CD4-positive, alpha-beta T cell treated with Interleukin-21 for 1 hour (primary cell): Measurements from ENCODE around the gene ARPC1A.
"Not testable (repeated sequence)": the region's sequence is repeated elsewhere in the genome, so short reads cannot be mapped to it uniquely, and the experiment has no call there.

Source experiments
- DNase-seq: peaks from one replicate; pipeline ENCODE4 v3.0.0-alpha.2; 2020

Gene ARPC1A

DNA sequence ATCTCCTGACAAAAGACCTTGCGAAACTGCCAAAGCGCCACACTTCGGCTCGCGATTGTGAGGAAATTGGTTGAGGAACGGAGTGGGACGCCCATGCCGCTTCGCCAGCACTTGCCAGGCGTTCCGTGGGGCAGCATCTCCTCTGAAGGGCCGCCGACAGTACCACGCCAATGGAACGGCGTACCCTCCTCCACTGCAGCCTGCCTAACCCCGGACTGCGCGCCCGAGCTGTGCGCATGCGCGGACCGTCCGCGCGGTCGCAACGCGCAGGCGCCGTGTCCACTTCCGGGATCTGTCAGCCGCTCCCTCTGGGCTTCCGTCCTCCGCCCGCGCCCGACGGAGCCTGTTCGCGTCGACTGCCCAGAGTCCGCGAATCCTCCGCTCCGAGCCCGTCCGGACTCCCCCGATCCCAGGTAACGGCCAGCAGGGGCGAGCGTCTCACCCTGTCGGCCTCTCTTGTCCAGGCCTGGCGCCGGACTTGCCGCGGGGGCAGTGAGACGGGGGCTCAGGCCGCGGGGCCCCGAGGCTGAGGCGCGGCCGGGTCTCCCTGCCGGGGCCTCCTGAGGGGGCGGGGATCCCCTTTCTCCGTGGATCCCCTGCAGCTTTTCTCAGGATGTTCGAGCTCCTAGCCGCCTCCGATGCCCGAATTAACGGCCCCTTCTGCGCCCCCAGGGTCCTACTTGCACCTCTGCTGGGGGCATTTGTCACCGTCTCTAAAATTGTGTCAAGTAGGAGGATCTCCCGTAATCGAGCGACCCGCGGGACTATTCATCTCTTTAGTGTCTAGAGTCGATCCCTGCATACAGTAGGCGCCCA, at the start of gene ARPC1A:
ARPC1A (plus strand) TSS at position 307 of the 816 bp plus-strand sequence. CDS start 7,456 bp downstream, outside the sequence.
- peak; percentile 93 for DNase-seq

DNA sequence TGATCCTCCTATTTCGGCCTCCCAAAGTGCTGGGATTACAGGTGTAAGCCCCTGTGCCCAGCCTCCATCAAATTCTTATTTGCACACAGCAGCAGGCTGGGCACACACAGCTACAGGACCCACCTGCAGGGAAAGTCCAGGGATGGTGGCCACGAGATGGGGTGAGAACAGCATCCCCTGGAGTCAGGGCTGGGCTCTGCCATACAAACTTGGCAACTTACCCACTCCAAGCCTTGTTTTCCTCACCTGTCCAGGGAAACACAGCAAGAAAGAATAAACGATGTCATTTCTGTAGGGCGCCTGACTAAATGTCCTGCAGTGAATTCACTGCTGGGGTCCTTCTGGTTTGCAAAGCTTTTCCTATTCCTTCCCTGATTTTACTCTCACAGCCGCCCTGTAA, 47.5 kb upstream of the ARPC1A start:
- DNase-seq: no peak

DNA sequence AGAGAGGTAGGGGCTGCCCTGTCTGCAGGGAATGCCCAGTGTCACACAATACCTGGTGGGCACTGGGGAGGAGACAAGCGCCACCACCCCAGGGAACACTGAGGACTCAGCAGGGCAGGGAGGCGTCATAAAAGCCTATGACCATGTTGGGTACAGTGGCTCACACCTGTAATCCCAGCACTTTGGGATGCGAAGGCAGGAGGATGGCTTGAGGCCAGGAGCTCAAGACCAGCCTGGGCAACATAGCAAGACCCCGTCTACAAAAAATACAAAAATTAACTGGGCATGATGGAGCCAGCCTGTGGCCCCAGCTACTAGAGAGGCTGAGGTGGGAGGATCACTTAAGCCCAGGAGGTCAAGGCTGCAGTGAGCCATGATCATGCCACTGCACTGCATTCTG, 41.5 kb upstream of the ARPC1A start:
- not testable (repeated sequence) for DNase-seq

DNA sequence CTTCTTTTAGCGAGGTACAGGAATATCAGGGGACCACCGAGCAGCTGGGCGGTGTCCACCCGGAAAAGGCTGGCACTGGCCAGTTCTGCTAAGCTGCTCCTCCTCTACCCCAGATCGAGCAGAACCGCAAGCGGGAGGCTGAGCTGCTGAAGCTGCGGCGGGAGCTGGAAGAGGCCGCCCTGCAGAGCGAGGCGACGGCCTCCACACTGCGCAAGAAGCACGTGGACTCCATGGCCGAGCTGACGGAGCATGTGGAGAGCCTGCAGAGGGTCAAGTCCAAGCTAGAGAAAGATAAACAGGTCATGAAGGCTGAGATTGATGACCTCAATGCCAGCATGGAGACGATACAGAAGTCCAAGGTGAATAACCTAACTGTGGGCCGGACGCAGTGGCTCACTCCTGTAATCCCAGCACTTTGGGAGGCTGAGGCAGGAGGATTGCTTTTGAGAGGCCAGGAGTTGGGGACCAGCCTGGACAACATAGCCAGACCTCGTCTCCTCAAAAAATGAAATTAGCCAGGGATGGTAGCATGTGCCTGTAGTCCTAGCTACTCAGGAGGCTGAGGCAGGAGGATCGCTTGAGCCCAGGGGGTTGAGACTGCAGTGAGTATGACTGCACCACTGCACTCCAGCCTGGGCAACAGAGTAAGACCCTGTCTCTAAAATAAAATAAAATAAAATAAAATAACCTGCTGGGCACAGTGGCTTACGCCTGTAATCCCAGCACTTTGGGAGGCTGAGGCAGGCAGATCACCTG, 37.7 kb upstream of the ARPC1A start:
- no peak for DNase-seq

DNA sequence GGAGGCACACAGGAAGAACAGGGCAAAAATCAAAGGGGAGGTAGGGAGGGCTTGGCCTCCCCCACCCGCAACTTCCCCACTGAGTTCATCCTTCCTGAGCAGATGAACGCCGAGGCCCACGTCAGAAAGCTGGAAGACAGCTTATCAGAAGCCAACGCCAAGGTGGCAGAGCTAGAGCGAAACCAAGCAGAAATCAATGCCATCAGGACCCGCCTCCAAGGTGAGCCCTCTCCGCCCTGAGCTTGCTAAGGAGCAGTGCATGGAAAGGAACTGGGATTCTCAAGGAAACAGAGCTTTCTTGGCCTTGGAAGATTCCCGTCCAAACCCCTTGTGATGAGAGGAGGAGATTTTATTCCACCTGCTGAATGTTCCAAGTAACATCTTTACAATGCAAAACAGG, 36.5 kb upstream of the ARPC1A start:
- no peak for DNase-seq

DNA sequence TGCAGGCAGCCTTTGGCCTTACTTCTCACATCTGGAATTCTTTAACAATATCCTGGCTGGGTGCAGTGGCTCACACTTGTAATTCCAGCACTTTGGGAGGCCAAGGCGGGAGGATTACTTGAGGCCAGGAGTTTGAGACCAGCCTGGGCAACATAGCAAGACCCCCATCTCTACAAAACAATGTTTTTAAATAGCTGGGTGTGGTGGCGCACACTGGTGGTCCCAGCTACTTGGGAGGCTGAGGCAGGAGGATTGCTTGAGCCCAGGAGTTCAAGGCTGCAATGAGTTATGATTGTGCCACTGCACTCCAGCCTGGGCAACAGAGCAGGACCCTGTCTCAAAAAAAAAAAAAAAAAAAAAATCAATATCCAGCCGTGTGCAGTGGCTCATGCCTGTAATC, 35.5 kb upstream of the ARPC1A start:
- DNase-seq: not testable (repeated sequence)

DNA sequence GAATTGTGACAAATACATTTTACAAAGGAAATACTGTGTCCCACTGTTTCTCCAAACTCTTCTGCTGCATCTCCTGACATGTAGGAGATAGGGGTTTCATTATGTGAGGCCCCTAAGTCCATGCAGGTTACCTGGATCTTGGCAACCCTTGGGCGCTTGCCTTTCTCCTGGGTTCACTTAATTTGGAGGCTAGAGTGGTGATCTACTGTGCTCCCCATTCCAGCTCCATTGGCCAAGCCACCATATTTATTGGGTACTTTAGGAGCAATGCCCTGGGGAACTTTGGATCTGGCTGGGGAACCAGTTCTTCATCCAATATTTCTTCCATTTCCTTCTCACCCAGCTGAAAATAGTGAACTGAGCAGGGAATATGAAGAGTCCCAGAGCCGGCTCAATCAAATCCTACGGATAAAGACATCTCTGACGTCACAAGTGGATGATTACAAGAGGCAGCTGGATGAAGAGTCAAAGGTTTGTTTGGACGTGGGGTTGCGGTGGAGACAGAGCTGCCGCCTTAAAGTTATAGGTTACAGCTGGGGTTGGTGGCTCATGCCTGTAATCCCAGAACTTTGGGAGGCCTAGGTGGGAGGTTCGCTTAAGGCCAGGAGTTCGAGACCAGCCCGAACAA, 34.6 kb upstream of the ARPC1A start:
- no peak for DNase-seq

DNA sequence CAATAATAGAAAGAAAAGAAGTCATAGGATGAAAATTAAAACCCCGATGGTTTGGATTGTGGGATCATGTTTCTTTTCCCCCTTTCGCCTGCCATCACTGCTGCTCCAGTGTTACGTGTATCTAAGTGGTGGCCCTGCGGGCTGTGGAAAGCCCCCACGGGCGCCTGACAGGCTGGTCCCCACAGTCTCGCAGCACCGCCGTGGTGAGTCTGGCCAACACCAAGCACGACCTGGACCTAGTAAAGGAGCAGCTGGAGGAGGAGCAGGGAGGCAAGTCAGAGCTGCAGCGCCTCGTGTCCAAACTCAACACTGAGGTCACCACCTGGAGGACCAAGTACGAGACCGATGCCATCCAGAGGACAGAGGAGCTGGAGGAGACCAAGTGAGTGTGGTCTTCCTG, 33.6 kb upstream of the ARPC1A start:
- DNase-seq: no peak

DNA sequence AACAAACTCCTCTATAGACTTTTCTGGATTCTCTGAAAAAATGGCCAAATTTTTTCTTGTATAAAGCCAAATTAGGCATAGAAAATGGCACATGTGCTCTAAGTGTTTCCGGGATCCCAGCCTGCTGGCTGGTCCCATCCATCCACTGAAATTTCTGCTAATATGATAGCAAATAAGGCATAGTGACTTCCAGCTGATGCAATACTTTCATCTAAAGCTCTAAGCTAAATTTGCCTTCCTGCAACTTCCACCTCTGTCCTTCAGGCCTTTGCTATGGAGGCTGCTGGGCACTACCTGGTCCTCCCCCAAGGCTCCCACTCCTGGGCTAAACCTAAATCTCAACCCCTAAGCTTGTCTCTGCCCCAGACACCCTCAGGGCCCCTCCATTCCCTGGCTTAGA, 32.5 kb upstream of the ARPC1A start:
- no peak for DNase-seq

DNA sequence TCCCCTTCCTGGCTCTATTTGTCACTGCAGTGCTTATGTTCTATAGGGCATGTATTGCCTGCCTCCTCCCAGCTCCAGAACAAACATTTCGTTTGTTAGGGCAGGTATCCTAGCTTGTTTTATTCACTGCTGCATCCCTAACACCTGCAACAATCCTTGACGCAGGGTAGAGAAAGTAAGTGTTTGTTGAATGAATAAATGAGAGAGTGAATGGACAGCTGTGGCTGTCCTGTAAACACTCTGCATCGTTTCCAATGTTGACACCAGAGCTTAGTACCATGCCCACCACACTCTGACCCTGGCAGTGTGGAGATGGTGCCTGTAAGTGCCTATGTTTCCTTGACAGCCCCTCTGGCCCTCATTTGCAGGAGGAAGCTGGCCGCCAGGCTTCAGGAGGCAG, 32.0 kb upstream of the ARPC1A start:
- DNase-seq: no peak

DNA sequence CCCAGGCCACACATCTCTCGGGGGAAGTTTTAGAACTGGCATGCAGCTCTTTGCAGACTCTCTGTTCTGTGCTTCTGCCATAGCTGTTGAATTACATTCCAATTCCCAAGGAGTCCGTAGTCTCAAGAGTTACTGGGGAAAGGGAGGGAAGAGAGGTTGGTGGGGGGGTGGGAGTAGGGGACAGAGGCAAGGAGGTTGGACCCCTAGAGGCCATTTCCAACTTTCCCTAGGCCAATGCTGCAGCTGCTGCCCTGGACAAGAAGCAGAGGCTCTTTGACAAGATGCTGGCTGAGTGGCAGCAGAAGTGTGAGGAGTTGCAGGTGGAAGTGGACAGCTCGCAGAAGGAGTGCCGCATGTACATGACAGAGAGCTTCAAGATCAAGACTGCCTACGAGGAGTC, 29.2 kb upstream of the ARPC1A start:
- no peak for DNase-seq

DNA sequence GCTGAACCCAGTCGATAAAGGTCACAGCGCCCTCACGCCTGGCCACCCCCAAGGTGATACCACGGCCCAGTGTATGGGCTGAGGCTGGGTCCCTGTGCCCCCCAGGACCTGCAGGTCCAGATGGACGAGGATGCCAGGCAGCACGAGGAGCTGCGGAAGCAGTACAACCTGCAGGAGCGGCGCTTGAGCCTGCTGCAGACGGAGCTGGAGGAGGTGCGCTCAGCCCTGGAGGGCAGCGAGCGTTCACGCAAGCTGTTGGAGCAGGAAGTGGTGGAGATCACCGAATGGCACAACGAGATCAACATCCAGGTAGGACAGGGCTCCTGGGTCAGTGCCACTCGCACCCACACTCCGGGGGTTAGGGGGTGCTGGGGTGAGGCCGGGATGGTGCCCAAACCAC, 24.2 kb upstream of the ARPC1A start:
- DNase-seq: no peak

DNA sequence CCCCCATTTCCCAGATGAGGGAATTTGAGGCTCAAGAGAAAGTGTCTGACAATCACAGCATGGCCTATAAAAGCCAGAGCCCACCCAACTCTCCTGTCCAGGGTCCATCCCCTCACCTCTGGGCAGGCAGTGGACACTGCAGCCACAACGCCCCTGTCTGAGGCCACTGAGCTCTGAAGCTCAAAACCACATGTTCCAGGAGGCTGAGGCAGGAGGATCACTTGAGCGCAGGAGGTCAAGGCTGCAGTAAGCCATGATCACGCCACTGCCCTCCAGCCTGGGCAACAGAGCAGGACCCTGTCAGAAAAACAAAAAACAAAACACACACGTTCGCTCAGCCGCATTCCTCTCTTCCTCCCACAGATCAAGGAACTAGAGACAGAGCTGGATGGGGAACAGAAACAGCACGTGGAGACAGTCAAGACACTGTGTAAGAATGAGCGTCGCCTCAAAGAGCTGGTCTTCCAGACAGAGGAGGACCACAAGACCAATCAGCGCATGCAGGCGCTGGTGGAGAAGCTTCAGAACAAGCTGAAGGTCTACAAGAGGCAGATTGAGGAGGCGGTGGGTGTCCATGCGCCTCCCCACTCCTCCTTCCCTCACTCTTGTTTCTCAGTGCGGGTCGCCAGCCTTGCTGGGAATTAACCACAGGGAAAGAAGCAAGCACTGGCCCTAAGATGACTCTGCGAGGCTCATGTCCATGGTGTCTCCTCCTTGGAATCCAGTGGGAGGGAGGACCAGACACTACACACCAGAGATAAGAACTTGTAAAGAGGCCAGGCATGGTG, 20.0 kb upstream of the ARPC1A start:
- DNase-seq: no peak

DNA sequence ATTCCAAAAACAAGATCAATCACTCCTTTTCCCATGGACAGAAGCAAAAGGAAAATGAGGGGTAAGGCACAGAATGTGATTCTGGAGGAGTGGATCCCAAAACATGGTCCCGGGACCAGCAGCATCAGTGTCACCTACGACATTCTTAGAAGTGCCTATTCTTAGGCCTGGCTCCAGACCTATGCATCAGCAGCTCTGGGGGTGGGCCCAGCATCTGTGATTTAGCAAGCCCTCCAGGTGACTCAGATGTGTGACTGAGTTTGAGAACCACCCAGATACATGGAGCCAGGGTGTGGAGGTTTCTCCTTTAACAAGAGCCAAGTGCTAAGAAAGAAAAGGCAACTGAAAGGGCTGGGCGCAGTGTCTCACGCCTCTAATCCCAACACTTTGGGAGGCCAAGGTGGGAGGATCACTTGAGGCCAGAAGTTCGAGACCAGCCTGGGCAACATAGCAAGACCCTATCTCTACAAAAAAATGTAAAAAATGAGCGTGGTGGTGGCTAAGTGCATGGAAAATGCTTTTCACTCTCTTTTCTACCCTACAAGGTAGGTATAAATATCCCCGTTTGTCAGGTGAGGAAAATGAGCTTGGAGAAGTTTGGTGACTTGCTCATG, 17.1 kb upstream of the ARPC1A start:
- DNase-seq: no peak

DNA sequence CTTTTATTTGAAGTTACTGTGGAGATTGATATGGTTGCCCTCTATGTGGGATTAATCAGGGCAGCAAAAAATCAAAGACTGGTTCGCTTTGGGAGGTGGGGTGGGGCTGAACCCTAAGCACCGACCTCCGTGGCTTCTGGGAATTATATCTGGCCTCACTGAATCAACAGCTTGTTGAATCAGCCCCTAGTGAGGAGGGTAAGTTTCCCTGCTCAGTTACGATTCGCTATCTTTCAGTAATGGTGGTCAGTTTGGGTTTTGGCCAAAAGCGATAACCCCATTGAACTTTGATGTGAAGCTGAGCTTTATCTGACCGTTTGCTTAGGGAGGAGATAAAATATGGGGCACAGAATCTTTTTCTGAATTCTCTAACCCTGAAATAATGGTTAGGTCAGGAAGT, 16.6 kb upstream of the ARPC1A start:
- no peak for DNase-seq

DNA sequence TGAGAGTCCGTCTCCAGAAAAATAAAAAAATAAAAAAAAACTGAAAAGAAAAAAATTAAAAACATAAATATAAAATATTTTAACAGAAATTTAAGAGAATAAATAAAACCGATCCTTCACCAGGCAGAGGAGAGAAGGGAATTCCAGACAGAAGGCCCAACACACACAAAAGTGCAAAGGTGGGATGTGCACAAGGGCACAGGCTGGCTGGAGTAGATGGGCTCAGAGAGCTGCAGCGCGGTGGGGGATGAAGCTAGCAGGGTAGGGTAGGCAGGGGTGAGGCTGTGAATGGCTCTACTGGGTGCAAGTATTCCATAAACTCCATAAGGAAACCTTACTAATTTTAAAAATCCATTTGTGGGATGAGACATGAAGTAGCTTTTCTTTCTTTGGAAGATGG, 15.7 kb upstream of the ARPC1A start:
- no peak for DNase-seq

DNA sequence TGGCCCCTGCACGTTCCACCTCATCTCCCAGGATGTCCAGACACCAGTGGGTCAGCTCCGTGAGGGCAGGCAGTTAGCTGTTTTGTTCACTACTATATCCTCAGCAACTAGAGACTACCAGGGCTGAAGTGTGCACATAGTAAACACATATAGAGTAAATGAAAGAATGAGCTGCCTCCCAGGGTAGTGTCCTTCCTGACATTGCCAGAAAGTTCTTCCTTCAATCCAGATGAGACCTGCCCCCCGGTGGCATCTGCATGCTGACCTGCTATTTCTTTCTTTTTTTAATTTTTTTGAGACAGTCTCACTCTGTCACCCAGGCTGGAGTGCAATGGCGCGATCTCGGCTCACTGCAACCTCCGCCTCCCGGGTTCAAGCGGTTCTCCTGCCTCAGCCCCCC, 14.0 kb upstream of the ARPC1A start:
- no peak for DNase-seq

DNA sequence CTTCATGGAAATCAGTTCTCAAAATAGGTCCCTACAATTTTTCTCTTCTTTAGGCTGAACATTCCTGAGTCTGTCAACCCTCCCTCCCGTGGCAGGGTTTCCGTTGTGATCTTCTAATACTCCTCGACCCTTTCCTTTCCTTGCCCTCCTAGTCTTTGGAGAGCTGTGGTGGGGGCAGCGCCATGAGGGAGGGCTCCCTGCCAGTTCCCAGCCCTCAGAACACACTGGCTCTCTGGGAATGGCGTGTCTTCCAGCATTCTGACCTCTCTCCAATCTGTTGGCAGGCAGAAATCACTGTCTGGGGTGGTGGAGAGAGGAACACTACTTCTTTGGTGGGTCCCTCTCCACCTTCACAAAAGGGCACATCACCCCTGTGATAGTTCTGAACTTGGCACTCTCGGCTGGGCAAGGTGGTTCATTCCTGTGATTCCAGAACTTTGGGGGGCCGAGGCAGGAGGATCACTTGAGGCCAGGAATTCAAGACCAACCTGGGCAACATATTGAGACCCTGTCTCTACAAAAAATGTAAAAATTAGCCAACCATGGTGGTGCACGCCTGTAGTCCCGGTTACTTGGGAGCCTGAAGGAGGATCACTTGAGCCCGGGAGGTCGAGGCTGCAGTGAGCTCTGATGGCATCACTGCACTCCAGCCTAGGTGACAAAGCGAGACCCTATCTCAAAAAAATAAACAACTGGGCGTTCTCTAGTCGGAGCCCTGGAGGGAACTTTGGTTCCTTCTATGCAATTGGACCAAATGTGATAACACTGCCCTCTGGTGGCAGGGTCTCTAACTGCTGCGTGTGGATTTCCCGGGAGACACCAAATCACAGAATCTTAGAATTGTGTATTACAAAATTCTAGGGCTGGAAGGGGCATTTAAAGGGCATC, 13.1 kb upstream of the ARPC1A start:
- DNase-seq: peak; percentile 71

DNA sequence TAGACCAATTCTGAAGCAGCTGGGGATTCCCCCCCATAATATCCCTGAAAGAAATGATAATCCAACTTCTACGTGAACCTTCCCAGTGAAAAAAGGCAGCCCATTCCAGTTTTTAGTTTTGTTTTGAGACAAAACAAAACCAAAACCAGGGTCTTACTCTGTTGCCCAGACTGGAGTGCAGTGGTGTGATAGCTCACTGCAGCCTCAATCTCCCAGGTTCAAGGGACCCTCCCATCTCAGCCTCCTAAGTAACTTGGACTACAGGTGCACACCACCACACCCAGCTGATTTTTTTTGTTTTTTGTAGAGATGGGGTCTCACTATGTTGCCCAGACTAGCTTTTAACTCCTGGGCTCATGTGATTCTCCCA, 12.5 kb upstream of the ARPC1A start:
- DNase-seq: no peak

DNA sequence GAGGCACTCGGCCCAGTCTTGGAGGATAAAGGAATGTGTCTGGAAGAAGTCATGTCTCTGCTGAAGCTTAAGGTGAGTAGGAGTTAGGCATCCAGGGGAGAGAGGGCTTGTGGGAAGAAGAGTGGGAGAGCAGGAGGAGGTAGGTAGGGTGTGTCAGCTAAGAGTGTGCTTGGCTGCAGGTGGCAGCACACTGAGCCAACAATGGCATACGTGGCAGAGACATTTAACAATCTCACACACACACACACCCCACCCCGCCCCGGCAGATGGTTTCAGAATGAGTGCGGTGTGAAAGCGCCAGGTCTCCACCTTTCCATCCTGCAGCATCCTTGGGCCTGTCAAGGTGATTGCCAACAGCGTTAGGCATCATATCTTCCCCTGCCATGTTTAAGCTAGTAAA, 11.2 kb upstream of the ARPC1A start:
- no peak for DNase-seq

DNA sequence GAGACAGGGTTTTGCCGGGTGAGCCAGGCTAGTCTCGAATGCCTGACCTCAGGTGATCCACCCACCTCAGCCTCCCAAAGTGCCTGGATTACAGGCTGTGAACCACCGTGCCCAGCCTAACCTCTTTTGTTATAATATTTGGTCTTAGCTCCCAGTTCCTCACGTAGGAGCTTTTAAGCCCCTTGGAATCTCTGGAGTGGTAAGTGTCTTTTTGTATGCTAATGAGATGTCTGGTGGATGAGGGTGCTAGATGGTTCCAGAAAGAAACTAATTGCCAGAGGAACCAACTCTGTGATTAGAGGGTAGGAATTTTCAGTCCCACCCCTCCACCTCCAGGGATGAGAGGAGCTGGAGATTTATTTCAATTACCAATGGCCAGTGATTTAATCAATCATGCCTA, 5.3 kb upstream of the ARPC1A start:
- no peak for DNase-seq

DNA sequence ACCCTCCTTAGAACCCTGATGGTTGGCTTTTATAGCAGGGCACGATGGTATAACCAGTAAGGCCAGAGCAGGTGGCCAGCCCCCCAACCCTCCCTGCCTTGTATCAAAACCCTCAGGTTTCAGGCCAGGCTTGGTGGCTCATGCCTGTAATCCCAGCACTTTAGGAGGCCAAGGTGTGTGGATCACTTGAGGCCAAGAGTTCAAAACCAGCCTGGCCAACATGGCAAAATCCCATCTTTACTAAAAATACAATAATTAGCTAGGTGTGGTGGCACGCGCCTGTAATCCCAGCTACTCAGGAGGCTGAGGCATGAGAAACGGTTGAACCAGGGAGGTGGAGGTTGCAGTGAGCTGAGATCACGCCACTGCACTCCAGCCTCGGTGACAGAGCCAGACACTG, 3.0 kb upstream of the ARPC1A start:
- not testable (repeated sequence) for DNase-seq
